Left ventricle myocardium superior (tissue), 1 donor: ENCODE measurements around the gene SEC11A. TPM values are rescaled to one million over a fixed set of nuclear protein-coding genes. Genes with fewer than 3 reads are reported as not detected.
A peak's percentile ranks its signal among the peaks of the same experiment; 100 is the strongest.
"Not testable (repeated sequence)": the region's sequence is repeated elsewhere in the genome, so short reads cannot be mapped to it uniquely, and the experiment has no call there.

ENCODE experiments used
- ATAC-seq: fragments of 200-7000 bp; cut with Tn5 transposase; one replicate; pipeline ENCODE4 v1.9.1; 2020; ENCODE audit warnings: mild to moderate bottlenecking, moderate library complexity
- DNase-seq: peaks from one replicate; pipeline ENCODE4 v3.0.0-alpha.2; 2020
- intact Hi-C: fragments of 100-400 bp; cut with micrococcal nuclease; formaldehyde crosslinking; loops from one replicate; pipeline ENCODE4 v1.11.0; 2022
- total RNA-seq: library from RNA; stranded (reverse); fragmentation: NEBNext Ultra II Directional; extraction: Animal tissue kit (Norgen Biotek cat#: 25700); gene quantifications from one replicate; pipeline ENCODE4 v1.2.1, GENCODE V29; 2021
- donor health status: DM: no; HTN: yes; CAD: no; lungs with severe emphysema.

SEC11A gene
- total RNA-seq, 1 donor from 2014 or later: 94.6 TPM

- ATAC-seq (peak; percentile 69), DNase-seq (peak; percentile 88)
- intact Hi-C loops: no loop called here
Measured at GRCh38 chr15:84747416-84748273, 31.7 kb upstream of the SEC11A start.

- DNase-seq: no peak
- intact Hi-C loops: no loop called here
- no peak for ATAC-seq
Measured at GRCh38 chr15:84741121-84741520, 25.2 kb upstream of the SEC11A start.

- ATAC-seq: no peak
- no peak for DNase-seq
- intact Hi-C loops: no loop called here
Measured at GRCh38 chr15:84740691-84741090, 24.8 kb upstream of the SEC11A start.

- intact Hi-C loops: no loop called here
- DNase-seq: no peak
- ATAC-seq: no peak
Measured at GRCh38 chr15:84737005-84737404, 21.1 kb upstream of the SEC11A start.

GRCh38 chr15:84736375-84736774 is 20.4 kb upstream of the SEC11A start:
- DNase-seq: no peak
- no peak for ATAC-seq
- intact Hi-C loops: no loop called here

GRCh38 chr15:84735480-84736061 is 19.6 kb upstream of the SEC11A start:
- intact Hi-C loops, DNase-seq: not testable (repeated sequence)
- peak; percentile 14 for ATAC-seq

- no peak for DNase-seq
- peak; percentile 75 for ATAC-seq
- intact Hi-C loops: no loop called here
Measured at GRCh38 chr15:84734794-84735479, 19.0 kb upstream of the SEC11A start.

GRCh38 chr15:84731774-84732173 is 15.8 kb upstream of the SEC11A start:
- ATAC-seq (no peak), DNase-seq (no peak)
- intact Hi-C loops: no loop called here

- intact Hi-C loops: no loop called here
- DNase-seq: no peak
- ATAC-seq: no peak
Measured at GRCh38 chr15:84727429-84727828, 11.5 kb upstream of the SEC11A start.

GRCh38 chr15:84725001-84725491 is 9.1 kb upstream of the SEC11A start:
- no peak for DNase-seq
- intact Hi-C loops: no loop called here
- ATAC-seq: peak; percentile 86

GRCh38 chr15:84722628-84723027 is 6.7 kb upstream of the SEC11A start:
- ATAC-seq: no peak
- intact Hi-C loops: no loop called here
- no peak for DNase-seq

GRCh38 chr15:84721371-84721770 is 5.4 kb upstream of the SEC11A start:
- ATAC-seq (no peak), DNase-seq (no peak)
- intact Hi-C loops: no loop called here

- ATAC-seq: peak; percentile 19
- DNase-seq: no peak
- intact Hi-C loops: no loop called here
Measured at GRCh38 chr15:84715441-84716035, 401 bp downstream of the SEC11A start.

GRCh38 chr15:84714821-84715220 is 1.1 kb downstream of the SEC11A start:
- ATAC-seq: no peak
- intact Hi-C loops: no loop called here
- DNase-seq: no peak

GRCh38 chr15:84714372-84714771 is 1.6 kb downstream of the SEC11A start:
- no peak for DNase-seq
- no peak for ATAC-seq
- intact Hi-C loops: no loop called here

GRCh38 chr15:84703808-84704207 is 12.1 kb downstream of the SEC11A start:
- DNase-seq (no peak), ATAC-seq (no peak)
- intact Hi-C loops: no loop called here

GRCh38 chr15:84702961-84703482 is 12.9 kb downstream of the SEC11A start:
- intact Hi-C loops: no loop called here
- DNase-seq: no peak
- ATAC-seq: peak; percentile 93

- intact Hi-C loops: no loop called here
- no peak for ATAC-seq
Measured at GRCh38 chr15:84699538-84700191, 16.3 kb downstream of the SEC11A start.

More at GRCh38 chr15:84699538-84700191, 16.3 kb downstream of the SEC11A start:
- DNase-seq: no peak
